Caco-2 (cell line): ENCODE results near the gene GRK1. TPM values are rescaled to one million over a fixed set of nuclear protein-coding genes. Genes with fewer than 3 reads are reported as not detected.

Experiments
- BruUV-seq: library from RNA; stranded (reverse); fragments of 400-500 nt; replicated peaks from 2 replicates; lab custom pipeline; 2021; lab: Mats Ljungman, UMichigan
- CTCF ChIA-PET: fragments of 300-600 bp; sonication (Branson Sonifier 250); formaldehyde crosslinking; loops from one replicate; lab custom pipeline; 2022; ENCODE audit warnings: antibody characterized with exemption; lab: Charles Lee
- POLR2A ChIA-PET: fragments of 300-600 bp; sonication (Branson Sonifier 250); formaldehyde crosslinking; loops from one replicate; lab custom pipeline; 2022; ENCODE audit warnings: antibody characterized with exemption; lab: Charles Lee
- DNase-seq, 2 experiments: peaks; one replicate each; pipeline versions ENCODE4 v3.0.0 to v3.0.0-alpha.2; 2020 to 2022
- H3K27me3 ChIP-seq: replicated peaks from 2 replicates; pipeline ENCODE4 v1.6.0; 2011; ENCODE audit warnings: low read length; ENCODE audit not compliant: control insufficient read depth, insufficient read depth
- H3K36me3 ChIP-seq: 2 replicates; pipeline ENCODE4 v1.5.1; 2011; ENCODE audit warnings: low read length; ENCODE audit not compliant: control insufficient read depth, insufficient read depth
- H3K4me1 ChIP-seq: fragments of 250-450 bp; sonication (Bioruptor Pico); 2 replicates; pipeline ENCODE4 v1.5.1; 2020; ENCODE audit warnings: mild to moderate bottlenecking
- H3K4me3 ChIP-seq: 2 replicates; pipeline ENCODE4 v1.5.1; 2011; ENCODE audit warnings: low read depth, mild to moderate bottlenecking, control low read depth, low read length
- H3K9me3 ChIP-seq: fragments of 250-450 bp; sonication (Bioruptor Pico); 2 replicates; pipeline ENCODE4 v1.5.1; 2020; ENCODE audit warnings: mild to moderate bottlenecking, moderate library complexity
- H3K27ac Mint-ChIP-seq: one replicate; pipeline ENCODE4 v1.8.0; 2022; ENCODE audit warnings: mixed read lengths; ENCODE audit not compliant: unreplicated experiment
- H3K27me3 Mint-ChIP-seq: one replicate; pipeline ENCODE4 v1.8.0; 2022; ENCODE audit warnings: mixed read lengths; ENCODE audit not compliant: insufficient read depth, unreplicated experiment
- H3K36me3 Mint-ChIP-seq: one replicate; pipeline ENCODE4 v1.8.0; 2022; ENCODE audit warnings: mild to moderate bottlenecking, mixed read lengths; ENCODE audit not compliant: insufficient read depth, unreplicated experiment
- H3K4me1 Mint-ChIP-seq: one replicate; pipeline ENCODE4 v1.8.0; 2022; ENCODE audit warnings: low read depth, mixed read lengths; ENCODE audit not compliant: unreplicated experiment
- H3K4me3 Mint-ChIP-seq: one replicate; pipeline ENCODE4 v1.8.0; 2022; ENCODE audit warnings: mild to moderate bottlenecking, moderate library complexity, mixed read lengths; ENCODE audit not compliant: unreplicated experiment
- H3K9me3 Mint-ChIP-seq: one replicate; pipeline ENCODE4 v1.8.0; 2022; ENCODE audit warnings: mixed read lengths; ENCODE audit not compliant: unreplicated experiment
- CTCF ChIP-seq, 2 experiments: fragments of 200-600 bp in 1 of 2; IDR thresholded peaks; 1 replicate in 1 of 2; 2 replicates in 1 of 2; pipeline versions ENCODE4 v1.5.1 to v1.8.0; 2011 to 2022; ENCODE audit warnings: antibody characterized with exemption in 1 of 2, control low read depth in 1 of 2, inconsistent platforms in 1 of 2, low read depth in 1 of 2, low read length in 1 of 2, mild to moderate bottlenecking in 1 of 2, moderate library complexity in 1 of 2; ENCODE audit not compliant: insufficient read depth in 1 of 2, severe bottlenecking in 1 of 2, unreplicated experiment in 1 of 2
- intact Hi-C: fragments of 100-400 bp; cut with micrococcal nuclease; formaldehyde crosslinking; loops from one replicate; pipeline ENCODE4 v1.10.0; 2022; ENCODE audit not compliant: unreplicated experiment
- total RNA-seq: library from RNA; stranded (reverse); gene quantifications from 2 replicates; pipeline ENCODE4 v1.2.3, GENCODE V29; 2022

The GRK1 gene
- total RNA-seq, 1 experiment from 2014 or later, result not detected

GRCh38 chr13:113774177-113775107 lies 107.4 kb downstream of the GRK1 start:
- no peak overlapping the region for H3K4me3 Mint-ChIP-seq
- POLR2A ChIA-PET, result no interaction called here
- H3K36me3 ChIP-seq, result no peaks in the 10 kb centered on the region
- no peaks in the 10 kb centered on the region for H3K4me1 ChIP-seq
- H3K27me3 ChIP-seq, result no peaks in the 10 kb centered on the region
- no peak for DNase-seq
- CTCF ChIA-PET, result no interaction called here
- H3K9me3 Mint-ChIP-seq, result no peaks in the 10 kb centered on the region
- peaks cover 6% of the 10 kb centered on the region for H3K9me3 ChIP-seq
- BruUV-seq, result no TSS peak
- no peak for TF ChIP-seq CTCF (IDR thresholded peaks at IDR 0.05; ENCODE audit: insufficient read depth in 1 of 2, low read depth in 1 of 2, low read length in 1 of 2, severe bottlenecking in 1 of 2, unreplicated experiment in 1 of 2)
- no peak overlapping the region for H3K27ac Mint-ChIP-seq
- peaks cover 9% of the 10 kb centered on the region for H3K27me3 Mint-ChIP-seq
- no peaks in the 10 kb centered on the region for H3K4me1 Mint-ChIP-seq
- H3K4me3 ChIP-seq, result no peak overlapping the region
- intact Hi-C loops, result no loop called here
- H3K36me3 Mint-ChIP-seq, result no peaks in the 10 kb centered on the region

DNA sequence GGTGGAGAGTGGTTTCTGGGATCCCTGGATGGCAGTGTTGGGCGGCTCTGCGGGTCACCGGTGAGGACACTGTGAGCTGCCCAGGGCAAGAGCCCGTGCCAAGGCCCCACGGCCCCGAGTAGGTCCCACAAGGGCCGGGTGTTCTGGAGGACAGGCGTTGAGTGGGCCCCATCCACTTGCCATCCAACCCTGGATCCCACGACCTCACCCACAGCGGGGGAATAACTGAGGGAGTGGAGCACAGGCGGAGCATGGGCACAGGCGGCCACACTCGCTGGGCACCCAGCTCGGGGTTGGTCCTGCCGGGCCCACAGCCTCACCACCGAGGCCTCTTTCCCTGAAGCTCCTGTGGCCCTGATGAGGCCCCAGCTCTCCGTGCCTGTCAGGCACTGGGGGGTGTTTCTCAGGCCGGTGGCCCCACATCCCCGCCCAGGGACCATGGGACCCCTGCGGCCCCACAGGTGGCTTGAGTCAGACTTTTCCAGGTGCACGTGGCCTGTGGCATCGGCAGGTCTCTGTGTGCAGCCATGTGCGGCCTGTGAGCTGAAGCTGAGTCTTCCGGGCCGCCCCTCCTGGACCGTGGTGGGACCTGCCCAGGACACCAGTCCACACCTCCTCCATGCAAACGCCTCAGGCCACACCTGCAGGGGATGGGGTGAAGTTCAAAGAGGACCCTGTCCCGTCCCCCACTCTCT lies 108.6 kb downstream of the GRK1 start:
- ChIA-PET POLR2A (no interaction called here), CTCF (no interaction called here)
- Mint-ChIP-seq H3K9me3 (no peaks in the 10 kb centered on the region), H3K27me3 (peaks cover 11% of the 10 kb centered on the region), H3K4me3 (no peak overlapping the region), H3K36me3 (no peaks in the 10 kb centered on the region), H3K4me1 (no peaks in the 10 kb centered on the region), H3K27ac (no peak overlapping the region)
- Histone ChIP-seq H3K4me1 (no peaks in the 10 kb centered on the region), H3K36me3 (no peaks in the 10 kb centered on the region), H3K4me3 (no peak overlapping the region), H3K27me3 (no peaks in the 10 kb centered on the region), H3K9me3 (peaks cover 6% of the 10 kb centered on the region)
- TF ChIP-seq CTCF (IDR thresholded peaks at IDR 0.05; ENCODE audit: insufficient read depth in 1 of 2, low read depth in 1 of 2, low read length in 1 of 2, severe bottlenecking in 1 of 2, unreplicated experiment in 1 of 2), result no peak
- BruUV-seq, result no TSS peak
- DNase-seq, result no peak
- intact Hi-C loops, result no loop called here

GRCh38 chr13:113776231-113777125 lies 109.5 kb downstream of the GRK1 start:
- H3K4me3 ChIP-seq, result no peak overlapping the region
- peaks cover 13% of the 10 kb centered on the region for H3K27me3 Mint-ChIP-seq
- H3K27me3 ChIP-seq, result no peaks in the 10 kb centered on the region
- no peaks in the 10 kb centered on the region for H3K36me3 Mint-ChIP-seq
- H3K4me3 Mint-ChIP-seq, result no peak overlapping the region
- H3K9me3 Mint-ChIP-seq, result no peaks in the 10 kb centered on the region
- POLR2A ChIA-PET, result no interaction called here
- no peaks in the 10 kb centered on the region for H3K36me3 ChIP-seq
- CTCF ChIA-PET, result no interaction called here
- H3K27ac Mint-ChIP-seq, result no peak overlapping the region
- TF ChIP-seq CTCF (IDR thresholded peaks at IDR 0.05; ENCODE audit: insufficient read depth in 1 of 2, low read depth in 1 of 2, low read length in 1 of 2, severe bottlenecking in 1 of 2, unreplicated experiment in 1 of 2), result no peak
- H3K4me1 Mint-ChIP-seq, result no peaks in the 10 kb centered on the region
- intact Hi-C loops, result no loop called here
- H3K9me3 ChIP-seq, result peaks cover 6% of the 10 kb centered on the region
- DNase-seq, result no peak
- no peaks in the 10 kb centered on the region for H3K4me1 ChIP-seq
- BruUV-seq, result no TSS peak
